Lung (tissue), 12 donors: ENCODE data around the gene ATOSA. TPM values are rescaled to one million over a fixed set of nuclear protein-coding genes. Genes with fewer than 3 reads are reported as not detected.

Experiments used
- ATAC-seq: fragments of 200-7000 bp; cut with Tn5 transposase; one replicate; pipeline ENCODE4 v1.9.1; 2020; ENCODE audit warnings: moderate number of reproducible peaks; ENCODE audit not compliant: insufficient read depth, low FRiP score
- DNase-seq, 3 donors: peaks; one replicate each; pipeline ENCODE4 v3.0.0-alpha.2; 2013 to 2017
- H3K27ac ChIP-seq, 2 donors: one replicate each; pipeline ENCODE4 v1.5.1; 2013; ENCODE audit warnings: mild to moderate bottlenecking in 2 of 2, moderate library complexity in 2 of 2, control low read depth in 1 of 2, inconsistent platforms in 1 of 2, low read depth in 1 of 2, low read length in 1 of 2
- H3K27me3 ChIP-seq, 3 donors: one replicate each; pipeline ENCODE4 v1.5.1; 2013; ENCODE audit warnings: low read length in 2 of 3; ENCODE audit not compliant: control insufficient read depth in 3 of 3, insufficient read depth in 3 of 3
- H3K36me3 ChIP-seq, 4 donors: one replicate each; pipeline ENCODE4 v1.5.1; 2013; ENCODE audit warnings: low read length in 4 of 4, mild to moderate bottlenecking in 1 of 4, moderate library complexity in 1 of 4; ENCODE audit not compliant: control insufficient read depth in 4 of 4, insufficient read depth in 4 of 4
- H3K4me1 ChIP-seq, 5 donors: one replicate each; pipeline ENCODE4 v1.5.1; 2013; ENCODE audit warnings: low read length in 5 of 5, mild to moderate bottlenecking in 2 of 5, moderate library complexity in 1 of 5; ENCODE audit not compliant: control insufficient read depth in 5 of 5, insufficient read depth in 5 of 5
- H3K4me3 ChIP-seq: one replicate; pipeline ENCODE4 v1.5.1; 2013; ENCODE audit warnings: mild to moderate bottlenecking, control low read depth, moderate library complexity
- H3K9ac ChIP-seq, 2 donors: one replicate each; pipeline ENCODE4 v1.5.1; 2013; ENCODE audit warnings: low read length in 2 of 2, control low read depth in 1 of 2; ENCODE audit not compliant: insufficient read depth in 1 of 2
- H3K9me3 ChIP-seq, 4 donors: one replicate each; pipeline ENCODE4 v1.5.1; 2013; ENCODE audit warnings: low read length in 3 of 4, mild to moderate bottlenecking in 1 of 4, moderate library complexity in 1 of 4; ENCODE audit not compliant: control insufficient read depth in 4 of 4, insufficient read depth in 3 of 4
- WGBS, 2 donors: extraction: QIAGEN DNeasy Blood & Tissue Kit; methylation state at CpG; one replicate each; pipeline ENCODE4 v1.1.7; 2013; 5-methylcytosine and 5-hydroxymethylcytosine counted together
- polyA plus RNA-seq, 2 donors: library from polyadenylated mRNA; stranded (reverse); fragments of 200-250 nt; gene quantifications; one replicate each; pipeline ENCODE4 v1.2.1, GENCODE V29; 2013
- total RNA-seq, 2 donors: library from RNA; depleted of rRNA in 1 of 2; stranded (reverse); fragments of >200 nt in 1 of 2; gene quantifications; one replicate each; pipeline ENCODE4 v1.2.1, GENCODE V29; 2014 to 2021
- TF ChIP-seq, protein P1 (sequence below): IDR thresholded peaks from 2 replicates; pipeline ENCODE4 v1.5.1; 2012; ENCODE audit warnings: mild to moderate bottlenecking; ENCODE audit errors: control extremely low read depth, extremely low read depth
- donor health status: control.
- donor health status: control.
- donor health status: Bipolar disorder and iron deficiency.
- donor health status: healthy.
- donor health status: DM: yes; HTN: yes; CAD: no.

ATOSA gene
- total and polyA plus RNA-seq, 4 donors: 12.1 to 114 (median 46.7) TPM

DNA sequence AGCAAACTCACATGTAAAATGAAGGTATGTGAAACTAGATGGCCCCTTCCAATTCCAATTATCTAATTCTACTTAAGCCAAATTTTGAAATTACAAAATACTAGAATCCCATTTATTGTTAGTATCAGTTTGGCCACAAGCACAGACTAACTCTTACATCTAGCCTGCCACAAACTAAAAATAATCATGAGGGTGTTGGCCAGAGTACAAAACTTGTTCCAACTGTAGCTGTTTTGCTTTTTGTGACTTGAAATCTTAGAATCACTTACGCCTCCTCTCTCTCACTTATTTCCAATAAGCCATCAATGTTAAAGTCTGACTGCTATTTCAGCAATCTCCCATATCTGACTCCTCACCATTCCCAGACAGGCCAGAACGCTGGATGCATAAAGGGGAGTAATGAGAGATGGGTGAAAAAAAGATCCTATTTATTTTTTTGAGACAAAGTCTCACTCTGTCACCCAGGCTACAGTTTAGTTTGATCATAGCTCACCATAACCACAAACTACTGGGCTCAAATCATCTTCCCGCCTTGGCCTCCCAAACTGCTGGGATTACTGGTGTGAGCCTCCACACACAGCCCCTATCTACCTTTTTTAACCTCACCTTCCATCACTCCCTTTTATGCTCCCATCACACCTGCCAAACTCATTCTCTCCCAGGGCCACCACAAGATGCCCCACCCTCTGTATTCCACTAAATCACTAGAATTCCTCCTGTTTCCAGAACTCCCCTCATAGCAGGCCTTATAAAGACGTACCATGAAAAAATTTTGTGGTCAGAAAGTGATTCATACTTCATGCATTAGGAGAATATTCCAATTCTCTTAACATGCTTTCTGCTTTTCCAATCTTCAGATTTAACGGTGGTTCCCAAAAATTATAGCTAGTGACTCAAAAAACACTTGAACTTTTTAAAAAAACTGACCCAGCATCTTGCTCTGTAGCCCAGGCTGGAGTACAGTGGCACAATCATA lies 36.5 kb downstream of the ATOSA start:
- Histone ChIP-seq H3K27ac (peak overlapping the region; percentile 33 to 39), H3K27me3 (no peaks in the 10 kb centered on the region), H3K9ac (no peak overlapping the region), H3K9me3 (no peaks in the 10 kb centered on the region), H3K4me3 (no peak overlapping the region), H3K36me3 (peaks cover 0 to 11% (median 4%) of the 10 kb centered on the region in 4 donors), H3K4me1 (peaks cover 0 to 16% (median 0%) of the 10 kb centered on the region in 5 donors)
- TF ChIP-seq, protein P1, sequence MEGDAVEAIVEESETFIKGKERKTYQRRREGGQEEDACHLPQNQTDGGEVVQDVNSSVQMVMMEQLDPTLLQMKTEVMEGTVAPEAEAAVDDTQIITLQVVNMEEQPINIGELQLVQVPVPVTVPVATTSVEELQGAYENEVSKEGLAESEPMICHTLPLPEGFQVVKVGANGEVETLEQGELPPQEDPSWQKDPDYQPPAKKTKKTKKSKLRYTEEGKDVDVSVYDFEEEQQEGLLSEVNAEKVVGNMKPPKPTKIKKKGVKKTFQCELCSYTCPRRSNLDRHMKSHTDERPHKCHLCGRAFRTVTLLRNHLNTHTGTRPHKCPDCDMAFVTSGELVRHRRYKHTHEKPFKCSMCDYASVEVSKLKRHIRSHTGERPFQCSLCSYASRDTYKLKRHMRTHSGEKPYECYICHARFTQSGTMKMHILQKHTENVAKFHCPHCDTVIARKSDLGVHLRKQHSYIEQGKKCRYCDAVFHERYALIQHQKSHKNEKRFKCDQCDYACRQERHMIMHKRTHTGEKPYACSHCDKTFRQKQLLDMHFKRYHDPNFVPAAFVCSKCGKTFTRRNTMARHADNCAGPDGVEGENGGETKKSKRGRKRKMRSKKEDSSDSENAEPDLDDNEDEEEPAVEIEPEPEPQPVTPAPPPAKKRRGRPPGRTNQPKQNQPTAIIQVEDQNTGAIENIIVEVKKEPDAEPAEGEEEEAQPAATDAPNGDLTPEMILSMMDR: no peak
- peak; percentile 13 to 81 (median 57) for DNase-seq
- 81 to 90% methylated on average over 5 of the region's 5 CpGs for WGBS, 2 donors
- no peak for ATAC-seq

- no peak overlapping the region for H3K27ac ChIP-seq
- H3K9me3 ChIP-seq: peaks cover 0 to 2% (median 0%) of the 10 kb centered on the region in 4 donors
- DNase-seq (no peak), ATAC-seq (no peak)
- TF ChIP-seq, protein P1: no peak
- H3K36me3 ChIP-seq: peaks cover 0 to 16% (median 10%) of the 10 kb centered on the region in 4 donors
- H3K27me3 ChIP-seq: no peaks in the 10 kb centered on the region
- no peak overlapping the region for H3K9ac ChIP-seq
- peaks cover 0 to 10% (median 0%) of the 10 kb centered on the region in 5 donors for H3K4me1 ChIP-seq
- no peak overlapping the region for H3K4me3 ChIP-seq
- WGBS, 2 donors: 88% methylated on average over 2 of the region's 2 CpGs
Measured at GRCh38 chr15:52636459-52636858, 42.7 kb downstream of the ATOSA start.

DNA sequence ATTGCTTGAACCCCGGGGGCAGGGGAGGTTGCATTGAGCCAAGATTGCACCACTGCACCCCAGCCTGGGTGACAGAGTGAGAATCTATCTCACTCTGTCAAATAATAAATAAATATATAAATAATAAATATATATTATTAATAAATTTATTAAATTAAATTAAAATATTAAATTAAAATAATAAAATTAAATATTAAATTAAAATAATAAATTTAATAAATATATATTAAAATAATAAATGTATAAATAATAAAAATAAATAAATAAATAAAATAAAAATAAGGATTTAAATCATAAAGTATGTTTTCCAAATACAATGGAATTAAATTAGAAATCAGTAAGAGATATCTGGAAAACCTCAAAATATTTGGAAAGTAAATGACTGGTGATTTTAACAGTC lies 43.3 kb downstream of the ATOSA start:
- 98 to 100% methylated on average over 1 of the region's 1 CpG for WGBS, 2 donors

More for the DNA sequence above, 43.3 kb downstream of the ATOSA start:
- Histone ChIP-seq H3K27ac (no peak overlapping the region), H3K9me3 (peaks cover 0 to 2% (median 0%) of the 10 kb centered on the region in 4 donors), H3K27me3 (no peaks in the 10 kb centered on the region), H3K4me1 (peaks cover 0 to 10% (median 0%) of the 10 kb centered on the region in 5 donors), H3K36me3 (peaks cover 0 to 16% (median 7%) of the 10 kb centered on the region in 4 donors), H3K9ac (no peak overlapping the region), H3K4me3 (no peak overlapping the region)
- TF ChIP-seq, protein P1: no peak
- ATAC-seq (no peak), DNase-seq (no peak)

Other genes starting within 250 kb of the ATOSA start
- gene MYO5A, start 150.5 kb downstream of the ATOSA start, total RNA-seq: 10 to 100 TPM; 15.1 to 30.5 TPM
- 10 to 100 TPM in 1 of 2 donors, 1 to 10 TPM in 1; 4.5 to 11.5 TPM for gene MYO5A, start 150.5 kb downstream of the ATOSA start, polyA plus RNA-seq
- 100 to 1,000 TPM in 1 of 2 donors, 10 to 100 TPM in 1; 95.8 to 139 TPM for gene ARPP19, start 110.4 kb downstream of the ATOSA start, total RNA-seq
- gene ARPP19, start 110.4 kb downstream of the ATOSA start, polyA plus RNA-seq: 10 to 100 TPM; 35.0 to 41.8 TPM
- gene ONECUT1, start 110.9 kb upstream of the ATOSA start, total RNA-seq: under 1 TPM in 1 of 2 donors, not detected in 1; 0.18 TPM
- gene ONECUT1, start 110.9 kb upstream of the ATOSA start, polyA plus RNA-seq: not detected